ENCODE measurements around the gene FLNB.

The FLNB gene

DNA sequence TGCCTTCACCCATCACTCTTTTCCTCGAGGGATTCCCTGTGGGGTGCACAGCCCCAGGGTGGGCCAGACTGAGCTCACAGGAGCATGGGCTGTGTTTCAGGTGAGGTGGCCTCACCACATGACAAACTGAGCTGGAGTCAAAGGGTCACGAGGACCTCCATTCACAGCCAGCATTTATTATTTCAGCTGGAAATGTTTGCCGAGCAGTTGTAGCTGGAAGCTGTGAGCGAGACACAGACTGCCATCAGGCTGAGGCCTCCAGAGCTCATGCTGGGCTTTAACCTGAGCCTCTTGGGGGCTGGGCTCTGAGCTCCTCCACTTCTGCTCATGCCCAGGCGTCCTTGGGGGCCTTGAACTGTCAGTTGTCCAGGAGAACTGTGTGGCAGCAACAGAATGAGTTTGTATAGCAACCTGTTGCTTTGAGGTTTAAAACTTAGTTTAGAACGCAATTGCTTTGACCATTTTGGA, 57.5 kb downstream of the FLNB start:
- H3K4me3 ChIP-seq (ENCODE audit: low read depth, low read length), result no peak overlapping the region

GRCh38 chr3:58066842-58067241, 58.6 kb downstream of the FLNB start:
- H3K4me3 ChIP-seq (ENCODE audit: low read depth, low read length), result no peak overlapping the region
- no peak for DNase-seq (ENCODE audit: low read depth)

More for the DNA sequence above, 57.5 kb downstream of the FLNB start:
- DNase-seq (ENCODE audit: low read depth), result no peak

GRCh38 chr3:58068122-58068809, 60.0 kb downstream of the FLNB start:
- DNase-seq (ENCODE audit: low read depth), result no peak
- H3K4me3 ChIP-seq (ENCODE audit: low read depth, low read length), result no peak overlapping the region

DNA sequence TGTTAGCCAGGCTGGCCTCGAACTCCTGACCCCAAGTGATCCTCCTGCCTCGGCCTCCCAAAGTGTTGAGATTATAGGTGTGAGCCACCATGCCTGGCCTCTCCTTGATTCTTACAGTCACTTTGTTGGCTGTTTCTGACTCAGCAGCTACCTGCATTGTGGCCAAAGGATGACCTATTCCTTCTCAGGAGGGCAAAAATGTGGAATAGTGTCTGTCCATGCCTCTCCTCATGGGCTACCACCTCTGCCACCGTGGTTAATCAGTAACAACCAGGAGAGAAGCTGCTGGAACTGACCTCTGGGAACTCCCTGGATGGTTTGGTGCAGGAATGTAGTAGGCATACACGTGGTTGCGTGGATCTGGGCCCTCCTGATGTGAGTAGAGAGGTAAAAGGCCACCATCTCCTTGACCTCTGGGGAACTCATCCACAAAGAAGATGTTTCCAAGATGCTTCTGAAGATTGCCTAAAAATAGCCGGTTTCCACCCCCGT, 63.3 kb downstream of the FLNB start:
- DNase-seq (ENCODE audit: low read depth), result no peak

GRCh38 chr3:58072052-58072762, 64.0 kb downstream of the FLNB start:
- no peak for DNase-seq (ENCODE audit: low read depth)
- no peak overlapping the region for H3K4me3 ChIP-seq (ENCODE audit: low read depth, low read length)

More for the DNA sequence above, 63.3 kb downstream of the FLNB start:
- no peak overlapping the region for H3K4me3 ChIP-seq (ENCODE audit: low read depth, low read length)

- DNase-seq (ENCODE audit: low read depth), result no peak
Measured at GRCh38 chr3:58072763-58073130, 64.5 kb downstream of the FLNB start.

GRCh38 chr3:58073301-58074108, 65.3 kb downstream of the FLNB start:
- no peak for DNase-seq (ENCODE audit: low read depth)
- H3K4me3 ChIP-seq (ENCODE audit: low read depth, low read length), result no peak overlapping the region

More at GRCh38 chr3:58072763-58073130, 64.5 kb downstream of the FLNB start:
- H3K4me3 ChIP-seq (ENCODE audit: low read depth, low read length), result no peak overlapping the region

- DNase-seq (ENCODE audit: low read depth), result no peak
- H3K4me3 ChIP-seq (ENCODE audit: low read depth, low read length), result no peak overlapping the region
Measured at GRCh38 chr3:58074116-58074715, 66.0 kb downstream of the FLNB start.

DNA sequence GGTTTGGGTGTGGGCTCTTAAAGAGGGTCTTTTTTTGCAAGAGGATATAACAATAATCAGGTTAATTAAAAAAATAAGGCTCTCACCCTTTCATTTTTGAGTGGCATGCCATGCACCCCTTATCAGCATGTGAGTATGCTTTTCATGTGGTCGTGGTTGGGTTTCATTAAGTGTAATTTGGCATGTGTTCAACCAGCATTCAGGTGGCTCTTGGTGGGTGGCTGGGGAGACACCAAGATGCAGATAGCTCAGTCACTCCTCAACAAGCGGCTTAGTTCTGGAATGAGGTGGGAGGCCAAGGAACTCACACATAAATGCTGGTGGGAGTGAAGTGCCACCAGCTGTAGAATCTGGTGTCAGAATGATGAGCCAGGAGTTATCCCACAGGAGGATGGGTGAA, 66.8 kb downstream of the FLNB start:
- no peak overlapping the region for H3K4me3 ChIP-seq (ENCODE audit: low read depth, low read length)
- no peak for DNase-seq (ENCODE audit: low read depth)

DNA sequence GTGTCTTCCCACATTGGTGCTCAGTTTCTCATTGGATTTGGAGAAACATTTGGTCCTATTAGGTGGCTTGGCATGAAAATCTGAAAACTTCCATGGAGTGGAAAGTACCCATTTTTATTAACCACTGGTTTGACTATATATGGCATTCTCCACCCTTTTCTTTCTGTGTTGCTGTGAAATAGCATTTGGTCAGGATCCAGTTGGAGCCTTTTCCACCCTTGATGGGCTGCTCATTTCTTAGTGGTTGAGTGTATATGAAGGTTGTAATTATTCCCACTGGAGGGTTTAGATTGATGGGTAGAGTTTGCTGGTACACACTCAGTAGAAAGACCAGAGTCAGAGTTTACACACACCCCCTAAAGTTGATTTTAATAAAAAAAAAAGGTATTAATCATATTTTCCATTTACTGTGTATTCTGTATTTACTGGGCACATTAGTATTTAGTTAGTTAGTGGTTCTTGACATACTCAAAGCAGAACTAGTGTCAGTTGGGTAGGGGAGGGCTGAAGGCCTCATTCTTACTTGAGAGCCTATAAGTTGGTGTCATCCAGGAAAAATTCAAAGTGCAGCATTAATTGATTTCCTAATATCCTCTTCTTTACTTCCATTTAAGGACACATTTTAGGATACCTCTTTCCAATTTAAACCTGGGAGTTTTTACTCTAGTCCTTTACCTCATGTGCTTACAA, 69.5 kb downstream of the FLNB start:
- no peak overlapping the region for H3K4me3 ChIP-seq (ENCODE audit: low read depth, low read length)
- DNase-seq (ENCODE audit: low read depth), result no peak

DNA sequence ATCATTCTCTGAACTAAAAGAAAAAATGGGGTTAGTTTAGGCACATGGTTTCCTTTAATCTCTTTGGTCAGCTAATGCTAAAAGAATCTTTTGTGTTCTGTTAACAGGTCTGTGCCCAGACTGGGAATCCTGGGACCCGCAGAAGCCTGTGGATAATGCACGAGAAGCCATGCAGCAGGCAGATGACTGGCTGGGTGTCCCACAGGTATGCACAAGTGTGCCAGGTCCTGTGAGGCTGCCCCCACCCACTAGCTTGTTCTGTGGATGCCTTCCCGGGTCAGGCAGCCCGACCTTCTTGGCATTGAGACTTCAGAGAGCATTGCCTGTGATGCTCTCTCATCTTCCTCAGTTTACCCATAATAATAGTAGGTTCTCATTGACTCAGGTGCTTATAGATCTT, 70.4 kb downstream of the FLNB start:
- no peak overlapping the region for H3K4me3 ChIP-seq (ENCODE audit: low read depth, low read length)
- no peak for DNase-seq (ENCODE audit: low read depth)

DNA sequence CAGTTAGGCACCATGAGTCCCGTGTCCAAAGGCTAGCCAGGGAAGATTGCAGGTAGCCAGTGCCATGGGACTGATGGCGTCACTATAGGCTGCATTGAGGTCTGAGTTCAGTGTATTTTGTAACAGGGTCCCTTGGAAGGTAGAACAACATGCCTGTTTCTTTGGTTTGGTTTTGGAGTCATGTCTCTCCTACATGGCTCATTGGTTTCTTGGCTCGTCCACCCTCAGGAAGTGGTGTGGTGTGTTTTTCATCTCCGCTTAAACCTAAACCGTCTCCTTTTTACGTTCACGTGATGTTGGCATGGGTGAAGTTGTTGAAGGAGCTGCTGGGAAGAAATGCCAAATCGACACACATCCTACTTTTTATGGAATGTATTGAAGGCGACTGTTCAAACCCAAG, 71.6 kb downstream of the FLNB start:
- no peak overlapping the region for H3K4me3 ChIP-seq (ENCODE audit: low read depth, low read length)
- no peak for DNase-seq (ENCODE audit: low read depth)

GRCh38 chr3:58082047-58082446, 73.8 kb downstream of the FLNB start:
- H3K4me3 ChIP-seq (ENCODE audit: low read depth, low read length), result no peak overlapping the region

DNA sequence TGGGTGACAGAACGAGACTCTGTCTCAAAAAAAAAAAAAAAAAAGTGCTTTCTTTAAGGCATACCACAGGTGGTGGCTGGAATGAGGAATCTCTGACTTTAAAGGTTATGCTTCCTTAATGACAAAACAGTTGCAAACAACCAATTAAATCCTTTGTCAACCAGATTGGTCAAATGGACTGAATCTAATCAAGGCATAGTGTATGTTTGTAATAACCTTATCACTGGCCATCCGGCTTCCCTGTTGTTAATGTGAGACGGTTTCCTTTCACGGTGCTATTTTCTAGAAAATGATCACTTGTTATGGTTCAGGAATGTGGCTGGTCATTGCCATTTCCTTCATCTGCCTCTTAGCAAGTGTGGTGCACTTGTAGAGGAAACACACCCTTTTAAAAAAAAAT, 75.9 kb downstream of the FLNB start:
- no peak for DNase-seq (ENCODE audit: low read depth)

More at GRCh38 chr3:58082047-58082446, 73.8 kb downstream of the FLNB start:
- DNase-seq (ENCODE audit: low read depth), result peak; percentile 74

DNA sequence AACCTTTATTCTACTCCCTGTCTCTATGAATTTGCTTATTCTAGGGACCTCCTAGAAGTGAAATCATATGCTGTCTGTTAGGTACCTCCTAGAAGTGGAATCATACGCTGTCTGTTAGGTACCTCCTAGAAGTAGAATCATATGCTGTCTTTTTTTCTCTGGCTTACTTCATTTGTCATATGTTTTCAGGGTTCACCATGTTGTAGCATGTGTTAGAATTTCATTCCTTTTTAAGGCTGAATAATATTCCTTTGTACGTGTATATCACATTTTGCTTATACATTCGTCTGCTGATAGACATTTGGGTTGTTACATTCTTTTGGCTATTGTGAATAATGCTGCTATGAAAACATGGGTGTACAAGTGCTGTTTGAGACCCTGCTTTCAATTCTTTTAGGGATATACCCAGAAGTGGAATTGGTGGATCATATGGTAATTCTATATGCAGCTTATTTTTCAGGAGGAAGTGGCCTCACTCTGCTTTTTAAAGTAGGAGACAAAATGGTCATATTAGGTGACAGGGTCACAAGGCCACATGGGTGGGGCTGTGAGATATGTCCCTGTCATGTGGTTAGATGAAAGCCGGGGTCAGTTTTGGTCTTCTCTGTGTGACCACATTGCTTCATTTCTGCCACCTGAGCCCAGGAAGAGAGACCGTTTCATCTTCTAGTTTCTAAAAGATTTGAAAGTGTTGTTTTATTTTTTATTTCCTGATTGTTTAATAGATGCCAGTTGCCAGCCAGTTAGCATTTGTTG, 76.7 kb downstream of the FLNB start:
- no peak for DNase-seq (ENCODE audit: low read depth)

More for the DNA sequence above, 75.9 kb downstream of the FLNB start:
- no peak overlapping the region for H3K4me3 ChIP-seq (ENCODE audit: low read depth, low read length)

GRCh38 chr3:58085616-58086015, 77.4 kb downstream of the FLNB start:
- H3K4me3 ChIP-seq (ENCODE audit: low read depth, low read length), result no peak overlapping the region

More for the DNA sequence above, 76.7 kb downstream of the FLNB start:
- no peak overlapping the region for H3K4me3 ChIP-seq (ENCODE audit: low read depth, low read length)

GRCh38 chr3:58088501-58088900, 80.3 kb downstream of the FLNB start:
- H3K4me3 ChIP-seq (ENCODE audit: low read depth, low read length), result no peak overlapping the region
- no peak for DNase-seq (ENCODE audit: low read depth)

More at GRCh38 chr3:58085616-58086015, 77.4 kb downstream of the FLNB start:
- no peak for DNase-seq (ENCODE audit: low read depth)

- DNase-seq (ENCODE audit: low read depth), result no peak
- H3K4me3 ChIP-seq (ENCODE audit: low read depth, low read length), result no peak overlapping the region
Measured at GRCh38 chr3:58090351-58090750, 82.1 kb downstream of the FLNB start.

Data from skeletal muscle cell (primary cell).